ENCODE results near the gene LDHD. TPM values are rescaled to one million over a fixed set of nuclear protein-coding genes. Genes with fewer than 3 reads are reported as not detected.

Gene LDHD
- total and polyA plus RNA-seq, 9 of the 15 experiments (the other 6 are each of a cell fraction or from before 2014, with no cell fraction given) = 0.19 to 0.86 (median 0.54) TPM; not detected in 3

- TF ChIP-seq ZNF316 (IDR thresholded peaks at IDR 0.05) (no peak), ZNF431 (CRISPR knock-in tag; IDR thresholded peaks at IDR 0.05) (no peak), GTF2A2 (tag; IDR thresholded peaks at IDR 0.05) (no peak), HNRNPLL (IDR thresholded peaks at IDR 0.05; ENCODE audit: low read depth, low read length, poor library complexity, severe bottlenecking) (no peak), HLTF (IDR thresholded peaks at IDR 0.05) (no peak), MXI1 (IDR thresholded peaks at IDR 0.05; ENCODE audit: low read depth, low read length) (no peak), CBX3 (IDR thresholded peaks at IDR 0.05; ENCODE audit: borderline replicate concordance in 1 of 2, low read length in 2 of 2) (no peak), HEY1 (CRISPR knock-in tag; IDR thresholded peaks at IDR 0.05; ENCODE audit: borderline replicate concordance) (no peak), CREB3 (tag; conservative IDR thresholded peaks at IDR 0.05; ENCODE audit: low read depth) (peak; percentile 80), ZNF583 (CRISPR knock-in tag; IDR thresholded peaks at IDR 0.05) (peak; percentile 74; the same call in 1 of the 2 replicates), ZNF41 (CRISPR knock-in tag; conservative IDR thresholded peaks at IDR 0.05) (0 out of 2 replicates have a peak, but pooled peaks have one; percentile 45), TAF7 (tag; IDR thresholded peaks at IDR 0.05) (0 out of 2 replicates have a peak, but pooled peaks have one; percentile 44), SMAD4 (CRISPR knock-in tag; conservative IDR thresholded peaks at IDR 0.05) (peak; percentile 54), ZNF3 (CRISPR knock-in tag; IDR thresholded peaks at IDR 0.05) (no peak), ZNF184 (CRISPR knock-in tag; IDR thresholded peaks at IDR 0.05) (no peak), ZNF592 (IDR thresholded peaks at IDR 0.05) (peak; percentile 75; the same call in 1 of the 2 replicates), SIN3B (IDR thresholded peaks at IDR 0.05; ENCODE audit: low read depth) (no peak), TEAD2 (tag; IDR thresholded peaks at IDR 0.05) (no peak)
- TF ChIP-seq, protein P1, sequence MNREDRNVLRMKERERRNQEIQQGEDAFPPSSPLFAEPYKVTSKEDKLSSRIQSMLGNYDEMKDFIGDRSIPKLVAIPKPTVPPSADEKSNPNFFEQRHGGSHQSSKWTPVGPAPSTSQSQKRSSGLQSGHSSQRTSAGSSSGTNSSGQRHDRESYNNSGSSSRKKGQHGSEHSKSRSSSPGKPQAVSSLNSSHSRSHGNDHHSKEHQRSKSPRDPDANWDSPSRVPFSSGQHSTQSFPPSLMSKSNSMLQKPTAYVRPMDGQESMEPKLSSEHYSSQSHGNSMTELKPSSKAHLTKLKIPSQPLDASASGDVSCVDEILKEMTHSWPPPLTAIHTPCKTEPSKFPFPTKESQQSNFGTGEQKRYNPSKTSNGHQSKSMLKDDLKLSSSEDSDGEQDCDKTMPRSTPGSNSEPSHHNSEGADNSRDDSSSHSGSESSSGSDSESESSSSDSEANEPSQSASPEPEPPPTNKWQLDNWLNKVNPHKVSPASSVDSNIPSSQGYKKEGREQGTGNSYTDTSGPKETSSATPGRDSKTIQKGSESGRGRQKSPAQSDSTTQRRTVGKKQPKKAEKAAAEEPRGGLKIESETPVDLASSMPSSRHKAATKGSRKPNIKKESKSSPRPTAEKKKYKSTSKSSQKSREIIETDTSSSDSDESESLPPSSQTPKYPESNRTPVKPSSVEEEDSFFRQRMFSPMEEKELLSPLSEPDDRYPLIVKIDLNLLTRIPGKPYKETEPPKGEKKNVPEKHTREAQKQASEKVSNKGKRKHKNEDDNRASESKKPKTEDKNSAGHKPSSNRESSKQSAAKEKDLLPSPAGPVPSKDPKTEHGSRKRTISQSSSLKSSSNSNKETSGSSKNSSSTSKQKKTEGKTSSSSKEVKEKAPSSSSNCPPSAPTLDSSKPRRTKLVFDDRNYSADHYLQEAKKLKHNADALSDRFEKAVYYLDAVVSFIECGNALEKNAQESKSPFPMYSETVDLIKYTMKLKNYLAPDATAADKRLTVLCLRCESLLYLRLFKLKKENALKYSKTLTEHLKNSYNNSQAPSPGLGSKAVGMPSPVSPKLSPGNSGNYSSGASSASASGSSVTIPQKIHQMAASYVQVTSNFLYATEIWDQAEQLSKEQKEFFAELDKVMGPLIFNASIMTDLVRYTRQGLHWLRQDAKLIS (CRISPR knock-in tag; IDR thresholded peaks at IDR 0.05) = no peak
- TF ChIP-seq, protein P2, sequence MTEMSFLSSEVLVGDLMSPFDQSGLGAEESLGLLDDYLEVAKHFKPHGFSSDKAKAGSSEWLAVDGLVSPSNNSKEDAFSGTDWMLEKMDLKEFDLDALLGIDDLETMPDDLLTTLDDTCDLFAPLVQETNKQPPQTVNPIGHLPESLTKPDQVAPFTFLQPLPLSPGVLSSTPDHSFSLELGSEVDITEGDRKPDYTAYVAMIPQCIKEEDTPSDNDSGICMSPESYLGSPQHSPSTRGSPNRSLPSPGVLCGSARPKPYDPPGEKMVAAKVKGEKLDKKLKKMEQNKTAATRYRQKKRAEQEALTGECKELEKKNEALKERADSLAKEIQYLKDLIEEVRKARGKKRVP (CRISPR knock-in tag; IDR thresholded peaks at IDR 0.05) = peak; percentile 60; the same call in 1 of the 2 replicates
Observed at GRCh38 chr16:75066861-75067447, 49.6 kb downstream of the LDHD start (continued).
